GM12878 (cell line): ENCODE results near the gene SLC24A4. TPM values are rescaled to one million over a fixed set of nuclear protein-coding genes. Genes with fewer than 3 reads are reported as not detected.

Source experiments
- ATAC-seq: fragments of 200-7000 bp; cut with Tn5 transposase; 3 replicates; pipeline ENCODE4 v1.9.1; 2020; ENCODE audit warnings: mild to moderate bottlenecking, moderate library complexity
- BruUV-seq: library from RNA; stranded (reverse); fragments of 400-500 nt; replicated peaks from 2 replicates; lab custom pipeline; 2021; lab: Mats Ljungman, UMichigan
- CTCF ChIA-PET: fragments of 300-600 bp; sonication (Branson Sonifier 250); formaldehyde crosslinking; extraction: SDS; loops from one replicate; lab custom pipeline; 2021; ENCODE audit warnings: inconsistent platforms; lab: Yijun Ruan, JAX
- POLR2A ChIA-PET: fragments of 350-600 bp; formaldehyde crosslinking; extraction: SDS; loops from one replicate; lab custom pipeline; 2021; ENCODE audit warnings: inconsistent platforms; lab: Charles Lee
- RAD21 ChIA-PET: fragments of 300-600 bp; sonication (Branson Sonifier 250); formaldehyde crosslinking; loops from one replicate; lab custom pipeline; 2023; ENCODE audit warnings: antibody characterized with exemption; ENCODE audit not compliant: unreplicated experiment; lab: Charles Lee
- SMC1A ChIA-PET: fragments of 300-600 bp; sonication (Branson Sonifier 250); formaldehyde crosslinking; loops from one replicate; lab custom pipeline; 2023; ENCODE audit not compliant: unreplicated experiment, uncharacterized antibody; lab: Charles Lee
- DNase-seq: peaks from one replicate; pipeline ENCODE4 v3.0.0-alpha.2; 2011; ENCODE audit warnings: low read depth, low spot score
- FAIRE-seq: peaks from 3 replicates; lab custom pipeline; 2011; peaks lifted over from hg19 to GRCh38; lab: Jason Lieb, UNC
- H2AFZ ChIP-seq: 2 replicates; pipeline ENCODE4 v1.6.0; 2011; ENCODE audit warnings: low read depth, low read length, control low read depth; ENCODE audit not compliant: control insufficient read depth
- H3K27ac ChIP-seq: 2 replicates; pipeline ENCODE4 v1.5.1; 2011; ENCODE audit warnings: control low read depth; ENCODE audit not compliant: control insufficient read depth, insufficient read depth
- H3K27me3 ChIP-seq, 2 experiments: replicated peaks in 1 of 2; 2 replicates each; pipeline versions ENCODE4 v1.6.0 to v1.6.1; 2011; ENCODE audit warnings: low read length in 1 of 2; ENCODE audit not compliant: control insufficient read depth in 2 of 2, insufficient read depth in 2 of 2
- H3K36me3 ChIP-seq, 2 experiments: 2 replicates each; pipeline ENCODE4 v1.5.1; 2011; ENCODE audit warnings: low read length in 1 of 2; ENCODE audit not compliant: control insufficient read depth in 2 of 2, insufficient read depth in 2 of 2
- H3K4me1 ChIP-seq: 2 replicates; pipeline ENCODE4 v1.6.1; 2011; ENCODE audit warnings: mild to moderate bottlenecking, low read length, moderate library complexity, mixed read lengths; ENCODE audit not compliant: control insufficient read depth, insufficient read depth
- H3K4me2 ChIP-seq: 2 replicates; pipeline ENCODE4 v1.6.0; 2011; ENCODE audit warnings: control low read depth; ENCODE audit not compliant: control insufficient read depth, insufficient read depth
- H3K4me3 ChIP-seq: fragments of 200-600 bp; sonication (generic); 2 replicates; pipeline ENCODE4 v1.5.1; 2016
- H3K79me2 ChIP-seq: 2 replicates; pipeline ENCODE4 v1.6.0; 2011; ENCODE audit warnings: low read length; ENCODE audit not compliant: control insufficient read depth, insufficient read depth
- H3K9ac ChIP-seq: 2 replicates; pipeline ENCODE4 v1.8.0; 2011; ENCODE audit warnings: low read length, control low read depth, mixed read lengths; ENCODE audit not compliant: control insufficient read depth, insufficient read depth
- H3K9me3 ChIP-seq: replicated peaks from 3 replicates; pipeline ENCODE4 v1.5.1; 2011; ENCODE audit warnings: mild to moderate bottlenecking, low read length; ENCODE audit not compliant: control insufficient read depth, insufficient read depth
- H4K20me1 ChIP-seq: 2 replicates; pipeline ENCODE4 v1.6.0; 2011; ENCODE audit not compliant: control insufficient read depth, insufficient read depth
- ASH2L ChIP-seq: fragments of 300-600, 200-600 bp; sonication (generic); IDR thresholded peaks from 2 replicates; pipeline ENCODE4 v1.6.1; 2017; ENCODE audit warnings: low read depth, mild to moderate bottlenecking, borderline replicate concordance
- ATF7 ChIP-seq: fragments of 450-650 bp; IDR thresholded peaks from 2 replicates; pipeline ENCODE4 v1.6.1; 2016; ENCODE audit warnings: low read depth, mild to moderate bottlenecking
- FOS ChIP-seq: IDR thresholded peaks from 3 replicates; pipeline ENCODE4 v1.6.1; 2011; ENCODE audit warnings: borderline replicate concordance; ENCODE audit not compliant: insufficient read length; ENCODE audit errors: extremely low read depth
- HDAC2 ChIP-seq: fragments of 200-600 bp; sonication (generic); IDR thresholded peaks from 2 replicates; pipeline ENCODE4 v1.6.1; 2017
- MEF2B ChIP-seq: fragments of 450-650 bp; IDR thresholded peaks from 2 replicates; pipeline ENCODE4 v1.6.1; 2018; ENCODE audit warnings: mild to moderate bottlenecking, moderate library complexity; ENCODE audit not compliant: partially characterized antibody, poor library complexity, severe bottlenecking
- MYB ChIP-seq: fragments of 150-350 bp; IDR thresholded peaks from 2 replicates; pipeline ENCODE4 v1.6.1; 2014; ENCODE audit warnings: mild to moderate bottlenecking, low read depth, low read length, borderline replicate concordance
- NFXL1 ChIP-seq: fragments of 450-650 bp; IDR thresholded peaks from 2 replicates; pipeline ENCODE4 v1.6.1; 2017; ENCODE audit warnings: antibody characterized with exemption, mild to moderate bottlenecking, borderline replicate concordance
- PAX5 ChIP-seq: IDR thresholded peaks from 2 replicates; pipeline ENCODE4 v1.6.1; 2011; ENCODE audit warnings: low read depth, low read length, borderline replicate concordance
- POU2F2 ChIP-seq: IDR thresholded peaks from 3 replicates; pipeline ENCODE4 v1.6.1; 2011; ENCODE audit warnings: low read depth, mild to moderate bottlenecking, low read length, borderline replicate concordance
- SP1 ChIP-seq: IDR thresholded peaks from one replicate; pipeline ENCODE4 v1.6.1; 2011; ENCODE audit warnings: low read depth, low read length
- STAT1 ChIP-seq: fragments of 450-650 bp; conservative IDR thresholded peaks from 2 replicates; pipeline ENCODE4 v1.6.1; 2014; ENCODE audit warnings: antibody characterized with exemption, mild to moderate bottlenecking
- STAT3 ChIP-seq: IDR thresholded peaks from 2 replicates; pipeline ENCODE4 v1.6.1; 2011; ENCODE audit warnings: low read depth, low read length, improper control_type of control experiment
- TARDBP ChIP-seq: IDR thresholded peaks from 2 replicates; pipeline ENCODE4 v1.6.1; 2016; ENCODE audit warnings: borderline replicate concordance
- TBL1XR1 ChIP-seq: IDR thresholded peaks from 2 replicates; pipeline ENCODE4 v1.6.1; 2012; ENCODE audit warnings: low read depth, low read length, improper control_type of control experiment
- ZBED1 ChIP-seq: IDR thresholded peaks from 2 replicates; pipeline ENCODE4 v1.6.1; 2016; ENCODE audit warnings: borderline replicate concordance
- WGBS: methylation state at CpG from one replicate; pipeline ENCODE4 v1.1.6; 2016; ENCODE audit warnings: low lambda C conversion rate; ENCODE audit not compliant: insufficient replicate concordance, insufficient coverage; ENCODE audit errors: missing lambda C conversion rate; 5-methylcytosine and 5-hydroxymethylcytosine counted together
- in situ Hi-C: fragments of 300-500 bp; cut with MboI; formaldehyde crosslinking; loops from 9 replicates; pipeline ENCODE4 v1.14.3; 2018; ENCODE audit warnings: mixed read lengths
- intact Hi-C: fragments of 100-400 bp; cut with micrococcal nuclease; formaldehyde crosslinking; loops from one replicate; pipeline ENCODE4 v1.14.2; 2022; ENCODE audit not compliant: unreplicated experiment
- polyA plus RNA-seq, 11 experiments: library from polyadenylated mRNA; depleted of rRNA in 4 of 11; unstranded in 6 of 11; stranded (reverse) in 5 of 11; fragments of >200 nt; fragmentation: Nextera tagmentation in 4 of 11; fragmentation: Illumina TruSeq in 1 of 11; extraction: Ambion mirVana in 4 of 11; extraction: Trizol in 1 of 11; gene quantifications; 1 replicate in 1 of 11; 2 replicates in 10 of 11; pipeline versions ENCODE4 v1.2.1 to v1.2.3, GENCODE V29; 2011 to 2016; ENCODE audit warnings: inconsistent platforms in 2 of 11, missing spikeins in 2 of 11, low read depth in 1 of 11
- total RNA-seq, 4 experiments: library from RNA; depleted of rRNA in 3 of 4; stranded (reverse); fragments of >200 nt in 3 of 4; fragmentation: Illumina TruSeq in 1 of 4; extraction: Trizol in 1 of 4; gene quantifications; 2 replicates each; pipeline versions ENCODE4 v1.2.1 to v1.2.3, GENCODE V29; 2013 to 2021
- TF ChIP-seq, protein P1 (sequence below): fragments of 150-350 bp; IDR thresholded peaks from 2 replicates; pipeline ENCODE4 v1.6.1; 2016; ENCODE audit warnings: low read depth, low read length
- TF ChIP-seq, protein P2 (sequence below): fragments of 450-650 bp; formaldehyde crosslinking; IDR thresholded peaks from 2 replicates; pipeline ENCODE4 v1.4.0; 2020; ENCODE audit warnings: mild to moderate bottlenecking, moderate library complexity

Gene SLC24A4
- total and polyA plus RNA-seq, 10 of the 15 experiments (the other 5 are each of a cell fraction or from before 2014, with no cell fraction given) = under 0.01 to 0.46 (median 0.04) TPM; not detected in 5

DNA sequence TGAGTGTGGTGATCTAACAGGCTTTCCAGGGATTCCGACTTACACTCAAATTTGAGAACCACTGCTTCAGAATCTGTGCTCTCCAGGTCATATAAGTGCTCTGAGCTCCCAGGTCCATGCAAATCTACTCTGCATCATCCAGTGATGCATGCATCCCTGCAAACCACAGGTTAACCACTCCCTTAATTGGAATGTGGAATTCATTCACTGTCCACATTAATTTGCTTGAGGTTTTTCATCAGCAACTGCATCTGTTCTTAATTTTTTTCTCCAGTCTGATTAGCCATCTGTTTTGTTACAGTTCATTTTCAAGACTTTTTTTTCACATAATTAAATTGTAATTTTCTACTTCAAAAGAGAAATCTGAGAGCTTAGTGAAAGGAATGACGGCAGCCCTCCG is 147.2 kb downstream of the SLC24A4 start (continued):
- TF ChIP-seq, protein P1, sequence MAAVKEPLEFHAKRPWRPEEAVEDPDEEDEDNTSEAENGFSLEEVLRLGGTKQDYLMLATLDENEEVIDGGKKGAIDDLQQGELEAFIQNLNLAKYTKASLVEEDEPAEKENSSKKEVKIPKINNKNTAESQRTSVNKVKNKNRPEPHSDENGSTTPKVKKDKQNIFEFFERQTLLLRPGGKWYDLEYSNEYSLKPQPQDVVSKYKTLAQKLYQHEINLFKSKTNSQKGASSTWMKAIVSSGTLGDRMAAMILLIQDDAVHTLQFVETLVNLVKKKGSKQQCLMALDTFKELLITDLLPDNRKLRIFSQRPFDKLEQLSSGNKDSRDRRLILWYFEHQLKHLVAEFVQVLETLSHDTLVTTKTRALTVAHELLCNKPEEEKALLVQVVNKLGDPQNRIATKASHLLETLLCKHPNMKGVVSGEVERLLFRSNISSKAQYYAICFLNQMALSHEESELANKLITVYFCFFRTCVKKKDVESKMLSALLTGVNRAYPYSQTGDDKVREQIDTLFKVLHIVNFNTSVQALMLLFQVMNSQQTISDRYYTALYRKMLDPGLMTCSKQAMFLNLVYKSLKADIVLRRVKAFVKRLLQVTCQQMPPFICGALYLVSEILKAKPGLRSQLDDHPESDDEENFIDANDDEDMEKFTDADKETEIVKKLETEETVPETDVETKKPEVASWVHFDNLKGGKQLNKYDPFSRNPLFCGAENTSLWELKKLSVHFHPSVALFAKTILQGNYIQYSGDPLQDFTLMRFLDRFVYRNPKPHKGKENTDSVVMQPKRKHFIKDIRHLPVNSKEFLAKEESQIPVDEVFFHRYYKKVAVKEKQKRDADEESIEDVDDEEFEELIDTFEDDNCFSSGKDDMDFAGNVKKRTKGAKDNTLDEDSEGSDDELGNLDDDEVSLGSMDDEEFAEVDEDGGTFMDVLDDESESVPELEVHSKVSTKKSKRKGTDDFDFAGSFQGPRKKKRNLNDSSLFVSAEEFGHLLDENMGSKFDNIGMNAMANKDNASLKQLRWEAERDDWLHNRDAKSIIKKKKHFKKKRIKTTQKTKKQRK = no peak
- TF ChIP-seq, all 136 proteins: peak for 0

DNA sequence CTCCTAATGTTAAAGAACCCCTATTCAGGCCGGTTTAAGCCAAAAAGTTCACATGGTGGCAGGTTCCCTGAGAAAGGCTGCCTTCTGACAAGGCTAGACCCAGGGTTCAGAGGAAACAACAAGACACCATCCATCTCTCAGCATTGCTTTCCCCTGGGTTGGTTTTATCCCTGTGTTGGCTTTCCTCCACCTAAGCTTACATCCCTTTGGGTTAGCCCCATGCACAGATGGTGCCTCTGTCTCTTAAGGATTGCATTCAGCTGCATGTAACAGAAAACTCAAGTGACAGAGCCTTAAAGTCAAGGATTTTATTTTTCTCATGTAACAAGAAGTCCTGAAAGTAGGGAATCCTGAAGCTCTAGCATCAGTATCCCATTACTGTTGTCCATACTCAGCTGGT is 147.8 kb downstream of the SLC24A4 start:
- ChIA-PET SMC1A (interaction anchor here (1.9 kb wide), 2 partner anchors 9 to 28 kb away, joined by 5 to 8 read pairs; no protein-coding TSS in a partner anchor), RAD21 (no interaction called here), CTCF (no interaction called here), POLR2A (no interaction called here)
- Histone ChIP-seq H3K4me2 (no peak overlapping the region), H3K9ac (no peak overlapping the region), H4K20me1 (no peaks in the 10 kb centered on the region), H3K36me3 (no peaks in the 10 kb centered on the region), H2AFZ (no peak overlapping the region), H3K4me3 (no peak overlapping the region), H3K27ac (no peak overlapping the region), H3K79me2 (no peaks in the 10 kb centered on the region), H3K9me3 (peaks cover 7% of the 10 kb centered on the region; the same call in 2 of the 3 replicates), H3K4me1 (no peaks in the 10 kb centered on the region), H3K27me3 (no peaks in the 10 kb centered on the region)
- BruUV-seq = no TSS peak
- in situ Hi-C loops (no loop called here), intact Hi-C loops (no loop called here)
- DNase-seq (no peak), FAIRE-seq (no peak), ATAC-seq (no peak)
- WGBS = 31% methylated on average over 1 of the region's 1 CpG
- TF ChIP-seq STAT3 (no peak), POU2F2 (no peak), HDAC2 (no peak), TBL1XR1 (no peak), FOS (no peak), ATF7 (no peak), MYB (no peak), ZBED1 (no peak), STAT1 (no peak), PAX5 (no peak), NFXL1 (no peak), MEF2B (no peak), SP1 (no peak), ASH2L (no peak), TARDBP (no peak)
- TF ChIP-seq, protein P2, sequence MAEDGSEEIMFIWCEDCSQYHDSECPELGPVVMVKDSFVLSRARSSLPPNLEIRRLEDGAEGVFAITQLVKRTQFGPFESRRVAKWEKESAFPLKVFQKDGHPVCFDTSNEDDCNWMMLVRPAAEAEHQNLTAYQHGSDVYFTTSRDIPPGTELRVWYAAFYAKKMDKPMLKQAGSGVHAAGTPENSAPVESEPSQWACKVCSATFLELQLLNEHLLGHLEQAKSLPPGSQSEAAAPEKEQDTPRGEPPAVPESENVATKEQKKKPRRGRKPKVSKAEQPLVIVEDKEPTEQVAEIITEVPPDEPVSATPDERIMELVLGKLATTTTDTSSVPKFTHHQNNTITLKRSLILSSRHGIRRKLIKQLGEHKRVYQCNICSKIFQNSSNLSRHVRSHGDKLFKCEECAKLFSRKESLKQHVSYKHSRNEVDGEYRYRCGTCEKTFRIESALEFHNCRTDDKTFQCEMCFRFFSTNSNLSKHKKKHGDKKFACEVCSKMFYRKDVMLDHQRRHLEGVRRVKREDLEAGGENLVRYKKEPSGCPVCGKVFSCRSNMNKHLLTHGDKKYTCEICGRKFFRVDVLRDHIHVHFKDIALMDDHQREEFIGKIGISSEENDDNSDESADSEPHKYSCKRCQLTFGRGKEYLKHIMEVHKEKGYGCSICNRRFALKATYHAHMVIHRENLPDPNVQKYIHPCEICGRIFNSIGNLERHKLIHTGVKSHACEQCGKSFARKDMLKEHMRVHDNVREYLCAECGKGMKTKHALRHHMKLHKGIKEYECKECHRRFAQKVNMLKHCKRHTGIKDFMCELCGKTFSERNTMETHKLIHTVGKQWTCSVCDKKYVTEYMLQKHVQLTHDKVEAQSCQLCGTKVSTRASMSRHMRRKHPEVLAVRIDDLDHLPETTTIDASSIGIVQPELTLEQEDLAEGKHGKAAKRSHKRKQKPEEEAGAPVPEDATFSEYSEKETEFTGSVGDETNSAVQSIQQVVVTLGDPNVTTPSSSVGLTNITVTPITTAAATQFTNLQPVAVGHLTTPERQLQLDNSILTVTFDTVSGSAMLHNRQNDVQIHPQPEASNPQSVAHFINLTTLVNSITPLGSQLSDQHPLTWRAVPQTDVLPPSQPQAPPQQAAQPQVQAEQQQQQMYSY (CRISPR knock-in tag) = no peak
